NT2/D1 (cell line): Measurements from ENCODE around the gene CIDEB.

ENCODE experiments used
- SUZ12 ChIP-seq: IDR thresholded peaks from 2 replicates; pipeline ENCODE4 v1.6.1; 2011; ENCODE audit not compliant: insufficient read length, insufficient read depth; ENCODE audit errors: extremely low read depth
- YY1 ChIP-seq: IDR thresholded peaks from 2 replicates; pipeline ENCODE4 v1.6.1; 2011; ENCODE audit not compliant: insufficient read length, insufficient read depth
- ZNF274 ChIP-seq: IDR thresholded peaks from 2 replicates; pipeline ENCODE4 v1.6.1; 2011; ENCODE audit warnings: mild to moderate bottlenecking, low read depth, low read length

DNA sequence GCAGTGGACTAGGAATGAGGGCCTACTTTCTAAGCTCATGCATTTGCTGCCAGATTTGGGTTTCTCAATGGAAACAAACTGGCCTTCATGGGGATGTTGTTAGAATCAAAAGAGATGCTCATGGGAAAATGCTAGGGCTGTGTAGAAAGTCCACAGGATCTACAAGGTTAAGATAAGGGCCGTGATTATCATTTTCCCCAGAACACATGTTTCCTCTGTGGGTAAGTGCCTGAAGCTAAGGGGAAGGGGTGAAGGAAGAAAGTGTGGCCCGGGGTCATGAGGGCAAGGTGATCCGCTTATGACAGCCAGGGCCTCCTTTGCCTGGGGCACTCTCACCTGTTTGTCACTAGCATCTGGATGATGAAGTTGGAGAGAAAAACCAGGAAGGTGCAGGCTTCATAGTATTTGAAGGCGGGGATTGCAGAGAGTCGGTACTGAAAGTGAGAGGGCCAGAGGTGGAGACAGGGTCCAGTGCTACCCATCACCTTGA is 17.3 kb upstream of the CIDEB start:
- TF ChIP-seq ZNF274 (no peak), SUZ12 (no peak), YY1 (no peak)
